ENCODE data around the gene ANGPTL8.

ANGPTL8 gene

GRCh38 chr19:11264452-11265176, 25.2 kb downstream of the ANGPTL8 start:
- no peak for DNase-seq

GRCh38 chr19:11265177-11265784, 25.9 kb downstream of the ANGPTL8 start:
- no peak for DNase-seq

- DNase-seq, result no peak
These were observed 26.4 kb downstream of the ANGPTL8 start for GRCh38 chr19:11265785-11266236.

GRCh38 chr19:11267316-11268085, 28.1 kb downstream of the ANGPTL8 start:
- no peak for DNase-seq

GRCh38 chr19:11268783-11269267, 29.4 kb downstream of the ANGPTL8 start:
- peak in 1 of 2 donors; percentile 87 for DNase-seq

GRCh38 chr19:11269408-11269807, 30.0 kb downstream of the ANGPTL8 start:
- peak in 1 of 2 donors; percentile 67 for DNase-seq

GRCh38 chr19:11273296-11273695, 33.9 kb downstream of the ANGPTL8 start:
- no peak for DNase-seq

GRCh38 chr19:11273989-11274388, 34.6 kb downstream of the ANGPTL8 start:
- no peak for DNase-seq

GRCh38 chr19:11274533-11275086, 35.2 kb downstream of the ANGPTL8 start:
- DNase-seq, result no peak

- no peak for DNase-seq
These were observed 39.3 kb downstream of the ANGPTL8 start for GRCh38 chr19:11278670-11279069.

GRCh38 chr19:11279505-11280236, 40.3 kb downstream of the ANGPTL8 start:
- peak in 1 of 2 donors; percentile 62 for DNase-seq

- DNase-seq, result no peak
These were observed 42.1 kb downstream of the ANGPTL8 start for GRCh38 chr19:11281356-11282049.

- DNase-seq, result no peak
These were observed 45.1 kb downstream of the ANGPTL8 start for GRCh38 chr19:11284515-11284914.

GRCh38 chr19:11286312-11286974, 47.0 kb downstream of the ANGPTL8 start:
- no peak for DNase-seq

- DNase-seq, result no peak
These were observed 48.9 kb downstream of the ANGPTL8 start for GRCh38 chr19:11288349-11288748.

- DNase-seq, result no peak
These were observed 50.8 kb downstream of the ANGPTL8 start for GRCh38 chr19:11290256-11290655.

- DNase-seq, result no peak
These were observed 52.0 kb downstream of the ANGPTL8 start for GRCh38 chr19:11291415-11291814.
